Osteoblast (primary cell): ENCODE measurements around the gene ADAMTS5. TPM values are rescaled to one million over a fixed set of nuclear protein-coding genes. Genes with fewer than 3 reads are reported as not detected.

Experiments used
- DNase-seq: peaks from one replicate; pipeline ENCODE4 v3.0.0; 2011; ENCODE audit warnings: low spot score, mixed read lengths; ENCODE audit not compliant: insufficient read length; ENCODE audit errors: missing footprints
- H2AFZ ChIP-seq: 2 replicates; pipeline ENCODE4 v1.6.0; 2011; ENCODE audit warnings: mild to moderate bottlenecking, low read length
- H3K27ac ChIP-seq: 2 replicates; pipeline ENCODE4 v1.5.1; 2011; ENCODE audit warnings: mild to moderate bottlenecking, low read depth, low read length, moderate library complexity
- H3K27me3 ChIP-seq: 2 replicates; pipeline ENCODE4 v1.6.0; 2012; ENCODE audit warnings: mild to moderate bottlenecking, control low read depth, inconsistent platforms, low read length, moderate library complexity; ENCODE audit not compliant: insufficient read depth
- H3K36me3 ChIP-seq: 2 replicates; pipeline ENCODE4 v1.5.1; 2011; ENCODE audit warnings: mild to moderate bottlenecking, low read length, control low read depth, moderate library complexity; ENCODE audit not compliant: insufficient read depth
- H3K4me1 ChIP-seq: 2 replicates; pipeline ENCODE4 v1.5.1; 2011; ENCODE audit warnings: mild to moderate bottlenecking, low read length, control low read depth, moderate library complexity; ENCODE audit not compliant: insufficient read depth
- H3K4me2 ChIP-seq: 2 replicates; pipeline ENCODE4 v1.6.0; 2011; ENCODE audit warnings: mild to moderate bottlenecking, low read length; ENCODE audit not compliant: insufficient read depth
- H3K4me3 ChIP-seq: fragments of 200-600 bp; sonication (generic); 3 replicates; pipeline ENCODE4 v1.5.1; 2012; ENCODE audit warnings: mild to moderate bottlenecking, low read length, inconsistent platforms; ENCODE audit not compliant: insufficient read depth
- H3K79me2 ChIP-seq: 2 replicates; pipeline ENCODE4 v1.6.0; 2012; ENCODE audit warnings: mild to moderate bottlenecking, low read length, control low read depth, inconsistent platforms; ENCODE audit not compliant: insufficient read depth
- H3K9me3 ChIP-seq: 2 replicates; pipeline ENCODE4 v1.5.1; 2011; ENCODE audit warnings: low read depth, low read length, control low read depth
- H4K20me1 ChIP-seq: 2 replicates; pipeline ENCODE4 v1.6.0; 2012; ENCODE audit warnings: mild to moderate bottlenecking, low read length, control low read depth; ENCODE audit not compliant: insufficient read depth
- total RNA-seq: library from RNA; depleted of rRNA; stranded (reverse); fragments of >200 nt; gene quantifications from 2 replicates; pipeline ENCODE4 v1.2.3, GENCODE V29; 2012
- TF ChIP-seq, protein P1 (sequence below): IDR thresholded peaks from 2 replicates; pipeline ENCODE4 v1.5.1; 2011; ENCODE audit warnings: mild to moderate bottlenecking, low read depth, low read length, moderate library complexity; ENCODE audit errors: extremely low read depth

ADAMTS5 gene
- total RNA-seq, 1 donor, result 39.1 TPM

- Histone ChIP-seq H3K79me2 (no peaks in the 10 kb centered on the region), H3K9me3 (no peaks in the 10 kb centered on the region), H2AFZ (no peak overlapping the region), H3K27ac (no peak overlapping the region), H3K36me3 (peaks cover 32% of the 10 kb centered on the region), H3K4me3 (no peak overlapping the region), H3K27me3 (no peaks in the 10 kb centered on the region), H3K4me1 (peaks cover 19% of the 10 kb centered on the region), H4K20me1 (no peaks in the 10 kb centered on the region), H3K4me2 (no peak overlapping the region)
- DNase-seq, result no peak
- TF ChIP-seq, protein P1, sequence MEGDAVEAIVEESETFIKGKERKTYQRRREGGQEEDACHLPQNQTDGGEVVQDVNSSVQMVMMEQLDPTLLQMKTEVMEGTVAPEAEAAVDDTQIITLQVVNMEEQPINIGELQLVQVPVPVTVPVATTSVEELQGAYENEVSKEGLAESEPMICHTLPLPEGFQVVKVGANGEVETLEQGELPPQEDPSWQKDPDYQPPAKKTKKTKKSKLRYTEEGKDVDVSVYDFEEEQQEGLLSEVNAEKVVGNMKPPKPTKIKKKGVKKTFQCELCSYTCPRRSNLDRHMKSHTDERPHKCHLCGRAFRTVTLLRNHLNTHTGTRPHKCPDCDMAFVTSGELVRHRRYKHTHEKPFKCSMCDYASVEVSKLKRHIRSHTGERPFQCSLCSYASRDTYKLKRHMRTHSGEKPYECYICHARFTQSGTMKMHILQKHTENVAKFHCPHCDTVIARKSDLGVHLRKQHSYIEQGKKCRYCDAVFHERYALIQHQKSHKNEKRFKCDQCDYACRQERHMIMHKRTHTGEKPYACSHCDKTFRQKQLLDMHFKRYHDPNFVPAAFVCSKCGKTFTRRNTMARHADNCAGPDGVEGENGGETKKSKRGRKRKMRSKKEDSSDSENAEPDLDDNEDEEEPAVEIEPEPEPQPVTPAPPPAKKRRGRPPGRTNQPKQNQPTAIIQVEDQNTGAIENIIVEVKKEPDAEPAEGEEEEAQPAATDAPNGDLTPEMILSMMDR, result no peak
Measured at GRCh38 chr21:26936641-26937040, 30.2 kb downstream of the ADAMTS5 start.

DNA sequence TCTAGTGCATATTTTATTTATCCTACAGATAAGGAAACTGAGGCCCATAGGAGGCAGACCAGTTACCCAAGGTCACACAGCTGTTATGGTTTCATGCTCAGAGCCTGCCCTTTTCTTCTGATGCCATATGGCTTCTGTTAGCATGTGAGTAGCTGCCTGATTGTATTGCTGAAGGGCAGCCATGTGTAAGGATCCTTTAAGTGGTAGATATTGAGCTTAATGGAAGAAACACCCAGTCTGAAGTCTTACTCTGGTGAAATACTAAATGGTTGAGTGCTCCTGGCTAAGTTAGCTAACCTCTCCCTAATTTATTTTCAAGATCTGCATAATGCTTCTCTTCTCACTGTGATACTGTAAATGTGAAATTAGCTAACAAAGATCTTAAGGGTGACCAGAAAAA, 30.9 kb downstream of the ADAMTS5 start:
- H3K36me3 ChIP-seq, result peaks cover 38% of the 10 kb centered on the region
- DNase-seq, result no peak
- TF ChIP-seq, protein P1, result no peak

GRCh38 chr21:26934383-26934782, 32.5 kb downstream of the ADAMTS5 start:
- H2AFZ ChIP-seq, result no peak overlapping the region
- no peak overlapping the region for H3K4me3 ChIP-seq
- no peak overlapping the region for H3K4me2 ChIP-seq
- H3K36me3 ChIP-seq, result peaks cover 50% of the 10 kb centered on the region
- H3K27ac ChIP-seq, result no peak overlapping the region
- no peaks in the 10 kb centered on the region for H3K79me2 ChIP-seq
- TF ChIP-seq, protein P1, result no peak
- no peaks in the 10 kb centered on the region for H3K9me3 ChIP-seq
- H4K20me1 ChIP-seq, result no peaks in the 10 kb centered on the region
- no peak for DNase-seq
- no peaks in the 10 kb centered on the region for H3K27me3 ChIP-seq
- peaks cover 2% of the 10 kb centered on the region for H3K4me1 ChIP-seq

More for the DNA sequence above, 30.9 kb downstream of the ADAMTS5 start:
- Histone ChIP-seq H3K27me3 (no peaks in the 10 kb centered on the region), H3K9me3 (no peaks in the 10 kb centered on the region), H3K4me3 (no peak overlapping the region), H3K27ac (no peak overlapping the region), H2AFZ (no peak overlapping the region), H3K79me2 (no peaks in the 10 kb centered on the region), H4K20me1 (no peaks in the 10 kb centered on the region), H3K4me1 (peaks cover 16% of the 10 kb centered on the region), H3K4me2 (no peak overlapping the region)

DNA sequence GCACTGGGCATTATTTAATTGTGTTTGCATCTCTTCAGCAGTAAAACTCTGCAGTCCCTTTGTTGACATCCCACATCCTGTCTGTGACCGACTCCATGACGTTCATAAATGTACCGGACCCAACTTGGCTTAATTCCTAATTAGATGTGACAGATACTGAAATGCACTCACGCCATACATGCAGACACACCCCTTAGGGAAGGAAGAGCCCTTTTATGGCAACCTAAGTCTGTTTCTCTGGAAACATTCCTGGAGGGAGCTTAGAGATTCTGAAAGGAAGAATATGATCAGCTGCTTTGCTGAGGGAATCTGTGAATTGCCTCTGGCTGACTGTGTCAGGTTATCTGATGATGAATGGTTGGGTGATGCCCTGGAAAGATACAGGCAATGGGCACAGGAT, 33.4 kb downstream of the ADAMTS5 start:
- Histone ChIP-seq H3K4me3 (no peak overlapping the region), H3K27me3 (no peaks in the 10 kb centered on the region), H4K20me1 (no peaks in the 10 kb centered on the region), H3K9me3 (no peaks in the 10 kb centered on the region), H3K36me3 (peaks cover 46% of the 10 kb centered on the region), H3K4me2 (no peak overlapping the region), H2AFZ (no peak overlapping the region), H3K4me1 (no peaks in the 10 kb centered on the region), H3K79me2 (no peaks in the 10 kb centered on the region), H3K27ac (no peak overlapping the region)
- DNase-seq, result no peak
- TF ChIP-seq, protein P1, result no peak
